Lung (tissue), 12 donors: Measurements from ENCODE around the gene EXOC4. TPM values are rescaled to one million over a fixed set of nuclear protein-coding genes. Genes with fewer than 3 reads are reported as not detected.

Experiments used
- ATAC-seq: fragments of 200-7000 bp; cut with Tn5 transposase; one replicate; pipeline ENCODE4 v1.9.1; 2020; ENCODE audit warnings: moderate number of reproducible peaks; ENCODE audit not compliant: insufficient read depth, low FRiP score
- DNase-seq, 3 donors: peaks; one replicate each; pipeline ENCODE4 v3.0.0-alpha.2; 2013 to 2017
- H3K27ac ChIP-seq, 2 donors: one replicate each; pipeline ENCODE4 v1.5.1; 2013; ENCODE audit warnings: mild to moderate bottlenecking in 2 of 2, moderate library complexity in 2 of 2, control low read depth in 1 of 2, inconsistent platforms in 1 of 2, low read depth in 1 of 2, low read length in 1 of 2
- H3K27me3 ChIP-seq, 3 donors: one replicate each; pipeline ENCODE4 v1.5.1; 2013; ENCODE audit warnings: low read length in 2 of 3; ENCODE audit not compliant: control insufficient read depth in 3 of 3, insufficient read depth in 3 of 3
- H3K36me3 ChIP-seq, 4 donors: one replicate each; pipeline ENCODE4 v1.5.1; 2013; ENCODE audit warnings: low read length in 4 of 4, mild to moderate bottlenecking in 1 of 4, moderate library complexity in 1 of 4; ENCODE audit not compliant: control insufficient read depth in 4 of 4, insufficient read depth in 4 of 4
- H3K4me1 ChIP-seq, 5 donors: one replicate each; pipeline ENCODE4 v1.5.1; 2013; ENCODE audit warnings: low read length in 5 of 5, mild to moderate bottlenecking in 2 of 5, moderate library complexity in 1 of 5; ENCODE audit not compliant: control insufficient read depth in 5 of 5, insufficient read depth in 5 of 5
- H3K4me3 ChIP-seq: one replicate; pipeline ENCODE4 v1.5.1; 2013; ENCODE audit warnings: mild to moderate bottlenecking, control low read depth, moderate library complexity
- H3K9ac ChIP-seq, 2 donors: one replicate each; pipeline ENCODE4 v1.5.1; 2013; ENCODE audit warnings: low read length in 2 of 2, control low read depth in 1 of 2; ENCODE audit not compliant: insufficient read depth in 1 of 2
- H3K9me3 ChIP-seq, 4 donors: one replicate each; pipeline ENCODE4 v1.5.1; 2013; ENCODE audit warnings: low read length in 3 of 4, mild to moderate bottlenecking in 1 of 4, moderate library complexity in 1 of 4; ENCODE audit not compliant: control insufficient read depth in 4 of 4, insufficient read depth in 3 of 4
- WGBS, 2 donors: extraction: QIAGEN DNeasy Blood & Tissue Kit; methylation state at CpG; one replicate each; pipeline ENCODE4 v1.1.7; 2013; 5-methylcytosine and 5-hydroxymethylcytosine counted together
- polyA plus RNA-seq, 2 donors: library from polyadenylated mRNA; stranded (reverse); fragments of 200-250 nt; gene quantifications; one replicate each; pipeline ENCODE4 v1.2.1, GENCODE V29; 2013
- total RNA-seq, 2 donors: library from RNA; depleted of rRNA in 1 of 2; stranded (reverse); fragments of >200 nt in 1 of 2; gene quantifications; one replicate each; pipeline ENCODE4 v1.2.1, GENCODE V29; 2014 to 2021
- TF ChIP-seq, protein P1 (sequence below): IDR thresholded peaks from 2 replicates; pipeline ENCODE4 v1.5.1; 2012; ENCODE audit warnings: mild to moderate bottlenecking; ENCODE audit errors: control extremely low read depth, extremely low read depth
- donor health status: control.
- donor health status: control.
- donor health status: Bipolar disorder and iron deficiency.
- donor health status: healthy.
- donor health status: DM: yes; HTN: yes; CAD: no.

EXOC4 gene
- total and polyA plus RNA-seq, 4 donors: 10.3 to 232 (median 47.4) TPM

GRCh38 chr7:133292631-133293030 is 39.8 kb downstream of the EXOC4 start:
- Histone ChIP-seq H3K9ac (no peak overlapping the region), H3K4me1 (peaks cover 0 to 13% (median 0%) of the 10 kb centered on the region in 5 donors), H3K36me3 (peaks cover 2 to 7% (median 5%) of the 10 kb centered on the region in 4 donors), H3K27ac (no peak overlapping the region), H3K4me3 (no peak overlapping the region), H3K9me3 (no peaks in the 10 kb centered on the region), H3K27me3 (no peaks in the 10 kb centered on the region)
- ATAC-seq (no peak), DNase-seq (no peak)
- TF ChIP-seq, protein P1, sequence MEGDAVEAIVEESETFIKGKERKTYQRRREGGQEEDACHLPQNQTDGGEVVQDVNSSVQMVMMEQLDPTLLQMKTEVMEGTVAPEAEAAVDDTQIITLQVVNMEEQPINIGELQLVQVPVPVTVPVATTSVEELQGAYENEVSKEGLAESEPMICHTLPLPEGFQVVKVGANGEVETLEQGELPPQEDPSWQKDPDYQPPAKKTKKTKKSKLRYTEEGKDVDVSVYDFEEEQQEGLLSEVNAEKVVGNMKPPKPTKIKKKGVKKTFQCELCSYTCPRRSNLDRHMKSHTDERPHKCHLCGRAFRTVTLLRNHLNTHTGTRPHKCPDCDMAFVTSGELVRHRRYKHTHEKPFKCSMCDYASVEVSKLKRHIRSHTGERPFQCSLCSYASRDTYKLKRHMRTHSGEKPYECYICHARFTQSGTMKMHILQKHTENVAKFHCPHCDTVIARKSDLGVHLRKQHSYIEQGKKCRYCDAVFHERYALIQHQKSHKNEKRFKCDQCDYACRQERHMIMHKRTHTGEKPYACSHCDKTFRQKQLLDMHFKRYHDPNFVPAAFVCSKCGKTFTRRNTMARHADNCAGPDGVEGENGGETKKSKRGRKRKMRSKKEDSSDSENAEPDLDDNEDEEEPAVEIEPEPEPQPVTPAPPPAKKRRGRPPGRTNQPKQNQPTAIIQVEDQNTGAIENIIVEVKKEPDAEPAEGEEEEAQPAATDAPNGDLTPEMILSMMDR: no peak
- 97 to 100% methylated on average over 1 of the region's 1 CpG for WGBS, 2 donors

- H3K27ac ChIP-seq: no peak overlapping the region
- no peak for ATAC-seq
- H3K27me3 ChIP-seq: no peaks in the 10 kb centered on the region
- H3K4me1 ChIP-seq: peaks cover 0 to 13% (median 0%) of the 10 kb centered on the region in 5 donors
- TF ChIP-seq, protein P1: no peak
- H3K9me3 ChIP-seq: no peaks in the 10 kb centered on the region
- H3K9ac ChIP-seq: no peak overlapping the region
- no peak for DNase-seq
- H3K36me3 ChIP-seq: peaks cover 0 to 6% (median 5%) of the 10 kb centered on the region in 4 donors
- no peak overlapping the region for H3K4me3 ChIP-seq
- 84 to 91% methylated on average over 6 of the region's 6 CpGs for WGBS, 2 donors
Measured at GRCh38 chr7:133293384-133294160, 40.7 kb downstream of the EXOC4 start.

- H3K9ac ChIP-seq: no peak overlapping the region
- peaks cover 0 to 4% (median 3%) of the 10 kb centered on the region in 4 donors for H3K36me3 ChIP-seq
- TF ChIP-seq, protein P1: no peak
- peaks cover 0 to 13% (median 0%) of the 10 kb centered on the region in 5 donors for H3K4me1 ChIP-seq
- no peaks in the 10 kb centered on the region for H3K9me3 ChIP-seq
- ATAC-seq (no peak), DNase-seq (no peak)
- H3K4me3 ChIP-seq: no peak overlapping the region
- H3K27ac ChIP-seq: no peak overlapping the region
- H3K27me3 ChIP-seq: no peaks in the 10 kb centered on the region
Measured at GRCh38 chr7:133294234-133294633, 41.4 kb downstream of the EXOC4 start.
